GM12872 (cell line): ENCODE results near the gene CSNK1G3.

ENCODE experiments used
- CTCF ChIP-seq: IDR thresholded peaks from 3 replicates; pipeline ENCODE4 v1.5.1; 2011; ENCODE audit warnings: low read depth, mild to moderate bottlenecking, low read length, moderate library complexity; ENCODE audit not compliant: insufficient read depth

The CSNK1G3 gene

GRCh38 chr5:123511648-123512605 lies at the start of gene CSNK1G3:
TSS of gene CSNK1G3 (plus strand) at chr5:123512177. CDS start at chr5:123545664, 33,487 bp downstream.
- 0 out of 3 replicates have a peak, but pooled peaks have one; percentile 3 for TF ChIP-seq CTCF

DNA sequence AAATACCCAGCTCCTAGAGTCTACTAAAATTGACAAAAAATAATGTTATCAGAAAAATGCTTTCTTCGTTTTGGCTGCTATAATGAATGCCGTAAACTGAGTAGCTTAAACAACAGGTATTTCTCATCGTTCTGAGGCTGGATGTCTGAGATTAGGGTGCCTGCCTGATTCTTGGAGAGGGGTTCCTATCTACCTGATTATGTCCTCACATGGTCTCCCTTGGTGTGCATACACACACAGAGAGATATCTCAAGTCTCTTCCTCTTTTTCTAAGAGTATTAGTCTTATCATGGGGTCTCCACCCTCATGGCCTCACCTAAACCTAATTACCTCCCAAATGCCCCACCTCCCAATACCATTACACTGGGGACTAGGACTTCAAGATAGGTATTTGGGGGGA lies 40.6 kb upstream of the CSNK1G3 start:
- TF ChIP-seq CTCF: no peak

DNA sequence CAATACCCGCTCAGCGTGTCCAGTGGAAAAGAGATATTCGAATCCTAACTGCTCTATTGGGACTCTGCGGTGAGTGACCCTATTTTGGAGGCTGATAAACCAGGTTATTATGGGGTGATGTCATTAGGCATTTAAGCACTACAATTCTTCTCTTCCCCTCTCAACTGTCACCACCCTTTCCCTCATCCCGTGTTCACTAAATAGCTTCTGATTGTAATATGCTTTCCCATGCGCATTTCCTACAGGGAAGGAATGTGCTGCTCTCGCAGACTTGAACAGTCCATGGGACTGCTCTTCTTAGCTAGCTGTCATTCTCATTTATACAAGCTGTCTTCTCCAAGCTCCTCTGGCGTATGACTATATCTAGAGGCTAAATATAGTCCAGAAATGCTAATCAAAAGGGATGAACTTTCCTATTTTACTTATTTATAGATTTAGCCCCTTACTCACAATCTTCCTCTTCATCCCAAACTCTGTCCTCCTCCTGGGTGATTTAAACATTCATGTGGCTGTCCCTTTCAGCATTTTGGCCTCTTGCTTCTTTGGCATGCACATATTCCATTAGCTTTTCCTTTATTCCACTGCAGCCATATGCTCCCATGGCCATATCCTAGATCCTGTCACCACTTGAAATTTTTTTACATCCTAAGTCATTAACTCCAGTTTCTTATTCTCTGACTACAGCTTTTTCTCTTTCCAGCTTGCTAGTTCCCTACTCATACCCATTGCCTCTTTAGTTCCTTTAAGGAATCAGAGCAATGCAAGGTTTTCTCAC lies 39.6 kb upstream of the CSNK1G3 start:
- no peak for TF ChIP-seq CTCF

DNA sequence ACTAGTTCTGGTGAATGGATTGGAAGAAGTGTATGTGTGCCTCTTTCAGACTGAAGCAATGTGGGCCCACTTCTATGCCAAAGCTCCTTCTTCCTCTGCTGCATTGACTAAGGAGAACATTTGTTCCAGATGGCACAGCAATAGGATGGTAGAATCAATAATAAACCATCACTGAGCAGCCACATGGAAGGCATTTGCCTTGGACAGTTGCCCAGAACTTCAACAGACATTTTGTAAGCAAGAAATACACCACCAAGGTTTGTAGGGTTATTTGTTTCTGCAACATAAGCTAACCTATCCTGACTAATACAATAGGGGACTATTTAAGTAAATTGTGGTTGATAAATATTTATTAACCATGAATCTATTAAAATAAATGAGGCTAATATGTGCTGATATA lies 37.7 kb upstream of the CSNK1G3 start:
- no peak for TF ChIP-seq CTCF

DNA sequence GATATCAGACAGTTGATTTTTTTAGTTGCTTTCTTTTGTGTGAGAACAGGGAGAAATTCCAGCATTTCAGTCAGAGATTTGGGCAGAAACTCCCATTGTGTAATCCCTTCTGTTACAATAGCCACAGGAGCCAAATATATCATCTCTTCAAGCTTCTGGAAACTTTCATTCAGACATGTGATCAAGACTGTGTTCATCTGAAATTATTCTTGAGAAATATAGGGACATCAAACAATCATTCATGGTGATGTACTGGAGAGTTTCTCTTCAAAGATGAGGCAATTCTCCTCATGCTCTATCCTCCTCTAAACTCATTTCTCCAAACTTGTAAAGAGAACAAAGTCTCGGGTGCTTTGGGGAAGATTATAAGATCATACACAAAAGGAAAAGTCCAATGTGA lies 35.2 kb upstream of the CSNK1G3 start:
- TF ChIP-seq CTCF: no peak

DNA sequence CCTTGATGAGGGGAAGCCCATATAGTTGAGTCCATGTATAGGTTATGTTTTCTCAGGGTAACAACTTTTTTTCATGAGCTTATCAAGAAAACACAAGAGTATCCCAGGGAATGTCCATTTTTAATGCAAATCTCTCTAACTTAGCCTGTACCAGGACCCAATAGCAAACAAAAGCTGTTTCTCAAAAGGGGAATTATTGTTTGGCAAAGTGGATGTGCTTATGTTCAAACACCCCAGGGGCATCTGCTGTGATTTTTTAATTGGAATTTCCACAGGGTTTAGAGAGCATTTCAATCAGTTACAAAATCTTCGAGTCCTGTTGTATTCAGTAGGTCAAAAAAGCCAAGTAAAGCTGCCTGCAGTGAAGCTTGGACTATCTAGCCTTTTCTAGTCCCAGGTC lies 33.4 kb upstream of the CSNK1G3 start:
- TF ChIP-seq CTCF: no peak

GRCh38 chr5:123482258-123482657 lies 29.7 kb upstream of the CSNK1G3 start:
- TF ChIP-seq CTCF: no peak
